Stimulated activated CD8-positive, alpha-beta memory T cell treated with anti-CD3 and anti-CD28 coated beads, Interleukin-4, amount 100 ng/mL, for 1 hour (primary cell): ENCODE data around the gene MAPK12.

ENCODE experiments used
- DNase-seq, 2 donors: peaks; one replicate each; pipeline ENCODE4 v3.0.0-alpha.2; 2020; ENCODE audit warnings: low read depth in 2 of 2, low spot score in 1 of 2

Gene MAPK12

DNA sequence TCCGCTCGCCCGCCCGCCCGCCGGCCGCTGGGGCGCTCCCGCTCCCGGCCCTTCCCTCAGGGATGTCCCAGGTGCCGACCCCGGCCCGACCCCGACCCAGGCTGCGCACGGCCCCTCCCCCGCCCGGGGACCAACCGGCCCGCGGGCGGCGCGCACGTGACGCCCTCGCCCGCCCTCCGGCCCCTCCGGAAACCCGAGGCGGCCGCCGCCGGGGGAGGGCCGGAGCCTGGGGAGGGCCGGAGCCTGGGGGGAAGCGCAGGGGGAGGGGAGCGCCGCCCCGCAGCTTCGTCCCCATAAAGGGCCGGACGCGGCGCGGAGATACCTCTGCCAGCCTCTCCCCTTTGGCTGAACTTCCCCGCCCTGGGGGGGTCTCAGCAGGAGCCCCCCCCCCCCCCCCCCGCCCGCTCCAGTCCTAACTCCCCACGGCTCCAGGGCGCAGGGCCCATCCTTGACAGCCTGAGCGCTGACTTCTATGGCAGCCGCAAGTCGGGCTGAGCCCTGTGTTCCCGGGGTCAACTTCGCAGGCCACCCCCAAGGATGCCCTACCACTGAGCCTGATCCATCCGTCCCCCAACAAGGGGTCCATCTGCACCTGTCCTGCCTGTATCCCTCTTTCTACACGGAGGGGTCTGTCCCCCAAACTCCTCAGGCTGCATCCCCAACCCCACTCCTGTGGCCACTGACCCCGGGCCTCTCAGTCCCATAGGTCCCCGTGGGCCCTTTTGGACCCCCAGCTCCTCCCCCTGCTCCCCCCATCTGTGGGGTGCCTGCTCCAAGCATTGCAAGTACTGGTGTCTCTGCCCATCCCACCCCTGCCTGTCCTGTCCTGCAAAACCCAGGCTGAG lies at the start of gene MAPK12:
Gene MAPK12 (minus strand): TSS at position 69 of the 845 bp plus-strand sequence. CDS start 174 bp downstream, outside the sequence.
- DNase-seq: no peak

DNA sequence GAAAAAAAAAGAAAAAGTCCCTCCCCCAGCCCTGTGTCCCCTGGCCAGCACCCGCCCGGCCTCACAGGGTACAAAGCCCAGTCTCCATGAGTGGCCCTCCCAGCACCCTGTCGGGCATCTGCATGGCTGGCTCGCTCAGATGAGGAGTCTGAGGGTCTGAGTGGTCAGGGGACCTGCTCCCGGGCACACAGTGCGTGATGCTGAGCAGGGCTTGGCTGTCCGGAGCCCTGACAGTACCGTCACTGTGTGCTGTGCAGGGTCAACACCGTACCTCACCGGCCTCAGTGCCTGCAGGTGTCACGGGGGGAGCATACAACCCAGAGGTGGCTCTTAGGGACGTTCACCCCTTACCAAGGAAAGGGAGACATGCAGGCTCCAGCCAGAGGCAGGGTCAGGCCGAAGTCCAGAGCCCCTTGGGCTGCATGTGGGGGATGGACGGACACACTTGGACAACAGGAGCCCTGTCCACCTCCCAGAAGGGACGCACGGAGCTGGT lies 49.5 kb upstream of the MAPK12 start:
- no peak for DNase-seq

DNA sequence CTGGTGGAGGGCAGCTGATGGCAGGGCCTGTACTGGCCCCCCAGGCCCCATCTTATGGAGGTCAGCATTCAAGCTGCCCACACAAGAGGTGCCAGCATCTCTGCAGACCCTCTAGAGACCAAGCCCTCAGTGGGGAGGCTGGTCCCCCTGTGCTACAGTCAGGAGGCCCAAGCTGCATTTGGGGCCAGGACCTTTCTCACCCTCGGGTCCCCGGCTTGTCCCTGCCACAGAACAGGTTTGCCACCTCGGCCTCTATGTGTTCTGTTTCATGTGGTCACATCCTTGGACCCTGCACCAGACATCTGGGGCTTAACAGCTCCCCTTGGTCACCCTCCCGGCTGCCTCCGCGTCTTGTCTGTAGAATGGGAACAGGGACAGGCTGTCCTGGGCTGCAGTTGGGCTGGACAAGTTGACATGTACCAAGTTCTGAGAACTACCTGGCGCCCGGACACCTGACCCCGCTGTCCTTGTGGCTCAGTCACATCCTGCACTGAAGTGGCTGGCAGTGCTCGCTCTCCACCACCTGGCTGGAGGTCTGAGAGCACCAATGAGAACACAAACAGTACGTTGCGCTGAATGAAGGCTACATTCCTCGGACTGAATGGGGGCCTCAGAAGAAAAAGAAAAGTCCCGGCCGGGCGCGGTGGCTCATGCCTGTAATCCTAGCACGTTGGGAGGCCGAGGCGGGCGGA lies 48.7 kb upstream of the MAPK12 start:
- DNase-seq: no peak

DNA sequence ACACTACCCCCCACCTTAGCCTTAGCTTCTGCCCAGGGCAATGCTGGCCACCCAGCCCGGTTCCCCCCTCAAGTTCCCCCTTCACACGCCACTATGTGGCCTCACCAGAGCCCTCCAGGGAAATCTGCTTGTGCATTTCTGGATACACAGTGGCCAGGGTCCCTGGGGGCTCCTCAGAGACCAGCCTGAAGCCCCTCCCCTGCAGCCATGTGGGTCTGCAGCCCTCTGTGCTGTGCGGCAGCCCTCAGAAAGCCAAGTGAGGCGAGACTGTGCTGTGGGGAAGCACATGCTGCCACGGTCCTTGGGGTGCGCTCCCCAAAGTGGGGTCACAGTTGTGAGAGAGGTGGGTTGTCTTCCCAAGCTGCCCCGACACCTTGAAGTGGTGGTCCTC lies 48.1 kb upstream of the MAPK12 start:
- no peak for DNase-seq

DNA sequence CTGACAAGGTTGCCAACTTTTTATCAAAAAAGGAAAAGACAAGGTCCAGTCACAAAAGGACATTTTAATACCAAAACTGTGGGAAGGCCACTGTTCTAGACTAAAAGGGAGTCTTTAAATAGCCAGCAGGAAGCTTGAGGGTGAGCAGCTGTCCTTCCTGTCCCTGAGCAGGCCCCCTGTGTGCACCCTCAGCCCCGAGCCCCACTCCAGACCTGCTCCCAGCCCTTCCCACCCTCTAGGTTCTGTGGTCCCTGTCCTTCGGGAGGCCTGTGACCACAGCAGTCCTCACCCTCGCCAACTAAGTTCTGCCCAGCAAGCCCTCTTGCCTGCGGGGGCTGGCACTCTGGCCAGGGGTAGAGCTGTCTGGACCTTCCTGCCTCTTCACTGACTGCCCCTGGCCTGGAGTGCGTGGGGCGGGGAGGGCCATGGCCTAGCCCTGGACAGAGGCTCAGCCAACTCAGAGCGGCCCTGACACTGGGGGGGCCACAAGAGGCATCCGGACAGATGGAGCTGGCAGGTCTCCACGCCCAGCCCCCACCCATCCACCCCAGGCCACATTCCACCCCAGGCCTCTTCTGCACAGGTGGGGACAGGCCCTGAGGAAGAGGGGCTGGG lies 47.6 kb upstream of the MAPK12 start:
- no peak for DNase-seq

DNA sequence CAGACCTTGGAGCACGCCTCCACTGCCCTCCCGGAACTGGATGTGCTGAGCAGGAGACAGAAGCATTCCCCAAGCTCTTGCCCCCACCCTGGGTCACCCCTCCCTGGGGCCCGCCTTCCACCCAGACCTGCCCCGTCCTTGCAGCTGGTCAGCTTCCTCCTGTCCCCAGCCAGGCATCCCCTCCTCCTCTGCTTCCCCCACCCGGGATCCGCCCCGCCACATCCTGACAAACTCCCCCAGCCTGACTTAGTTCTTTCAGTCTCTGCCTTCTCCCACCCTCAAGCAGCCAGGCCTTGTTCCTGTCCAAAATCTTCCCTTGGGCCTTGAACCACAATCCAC lies 47.1 kb upstream of the MAPK12 start:
- no peak for DNase-seq

DNA sequence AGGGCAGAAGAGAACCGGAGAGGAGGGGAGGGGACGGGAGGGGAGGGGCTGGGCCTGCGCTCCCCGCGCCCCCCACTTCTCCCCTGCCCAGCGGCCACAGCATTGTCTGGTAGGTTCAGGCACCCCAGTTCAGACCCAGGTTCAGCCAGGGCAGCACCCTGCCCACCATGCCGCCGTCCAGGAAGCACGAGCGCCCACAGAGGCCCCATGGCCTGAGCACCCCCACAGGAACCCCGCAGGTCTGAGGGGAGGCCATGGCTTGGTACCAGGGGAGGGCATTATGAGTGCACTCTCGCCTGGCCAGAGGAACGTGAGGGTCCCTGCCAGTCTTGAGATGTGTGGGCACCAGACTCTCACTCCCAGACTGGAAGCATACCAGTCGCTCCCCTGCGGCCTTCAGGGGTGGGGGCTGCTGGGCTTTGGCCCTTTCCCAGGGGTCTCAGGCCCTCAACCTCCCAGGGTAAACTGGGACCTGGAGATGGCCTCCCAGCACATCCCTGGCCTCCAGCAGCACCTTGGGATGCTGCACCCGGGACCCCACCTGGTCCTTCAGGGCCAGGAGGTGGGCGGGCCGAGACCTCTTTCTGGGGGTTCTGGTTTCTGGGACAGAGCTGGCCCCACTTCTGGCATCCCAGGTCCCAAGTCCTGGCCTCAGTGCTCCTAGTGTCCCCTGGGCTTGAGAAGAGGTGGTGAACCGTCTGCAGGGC lies 46.6 kb upstream of the MAPK12 start:
- no peak for DNase-seq

DNA sequence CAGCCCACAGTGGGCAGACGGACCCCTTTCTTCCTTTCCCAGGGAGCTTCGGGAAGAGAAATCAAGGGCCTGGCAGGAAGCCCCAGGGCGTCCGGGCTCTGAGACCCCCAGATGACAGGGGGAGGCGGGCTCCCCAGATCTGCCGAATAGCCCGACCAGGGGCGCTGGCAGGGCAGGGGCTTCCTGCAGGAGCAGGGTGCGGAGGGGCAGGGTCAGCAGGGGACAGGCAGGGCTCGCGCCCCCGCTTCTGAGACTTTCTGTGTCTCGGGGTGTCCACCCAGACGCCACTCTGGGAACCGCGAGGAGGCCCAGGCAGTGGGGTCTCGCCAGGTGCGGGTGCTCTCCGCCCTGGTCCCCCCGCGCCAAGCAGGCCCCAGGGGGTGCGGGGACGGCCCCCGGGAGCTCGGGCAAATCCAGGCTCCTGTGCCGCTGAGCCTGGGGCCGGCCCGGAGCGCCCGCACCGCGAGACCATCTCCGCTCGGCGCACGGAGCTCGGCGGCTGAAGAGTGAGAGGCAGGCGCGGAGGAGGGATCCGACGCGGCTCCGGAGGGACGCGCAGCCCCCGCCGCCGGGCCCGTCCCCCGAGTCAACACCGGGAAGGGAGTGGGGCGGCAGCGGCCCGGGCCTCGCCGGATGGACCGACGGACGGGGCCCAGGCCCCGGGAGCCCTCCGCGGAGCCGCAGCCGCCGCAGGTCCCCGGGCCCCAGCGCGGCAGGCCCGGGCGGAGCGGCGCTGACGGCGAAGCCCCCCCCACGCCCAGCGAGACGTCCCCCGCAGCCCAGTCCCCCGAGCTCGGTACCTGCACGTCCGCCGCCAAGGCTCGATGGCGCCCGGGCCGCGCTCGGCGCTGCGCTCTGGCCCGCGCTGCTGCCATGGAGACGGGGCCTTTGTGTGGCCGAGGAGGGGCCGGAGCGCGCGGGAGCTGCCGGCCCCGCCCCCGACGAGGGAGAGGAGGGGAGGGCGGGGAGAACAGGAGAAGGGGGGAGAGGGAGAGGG lies 45.6 kb upstream of the MAPK12 start, which contains the start of gene PLXNB2:
Gene PLXNB2 (minus strand): TSS at position 894 of the 997 bp plus-strand sequence. CDS start 17,062 bp downstream, outside the sequence.
- no peak for DNase-seq

DNA sequence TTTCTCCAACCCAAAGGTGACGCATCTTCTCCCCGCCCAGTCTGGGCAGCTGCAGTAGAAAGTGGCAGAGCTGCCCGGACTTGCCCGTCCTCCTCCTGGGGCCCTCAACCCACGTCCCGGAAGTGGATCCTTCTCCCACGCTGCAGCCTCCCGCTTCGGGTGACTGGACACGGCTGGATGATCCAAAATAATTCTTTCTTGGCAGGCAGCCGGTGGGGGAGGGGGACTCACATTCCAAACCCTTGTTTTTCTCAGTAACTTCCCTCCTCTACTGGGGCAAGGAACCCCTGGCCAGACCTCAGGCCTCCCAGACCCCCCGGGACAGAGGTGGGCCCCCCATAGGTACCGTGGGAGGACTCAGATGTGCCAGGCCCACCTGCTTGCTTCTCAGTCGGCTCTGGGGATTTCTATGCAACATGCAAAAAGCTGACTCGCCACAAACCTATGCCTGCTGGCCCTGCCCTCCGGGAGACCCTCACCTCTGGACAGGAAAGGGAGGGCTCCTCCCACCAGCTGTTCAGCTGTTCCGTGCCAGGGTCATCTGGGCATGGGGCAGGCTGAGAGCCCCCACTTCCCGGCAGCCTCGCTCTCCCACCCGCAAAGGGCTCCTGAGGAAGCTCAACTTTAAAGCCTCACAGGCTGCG lies 44.6 kb upstream of the MAPK12 start:
- DNase-seq: no peak

DNA sequence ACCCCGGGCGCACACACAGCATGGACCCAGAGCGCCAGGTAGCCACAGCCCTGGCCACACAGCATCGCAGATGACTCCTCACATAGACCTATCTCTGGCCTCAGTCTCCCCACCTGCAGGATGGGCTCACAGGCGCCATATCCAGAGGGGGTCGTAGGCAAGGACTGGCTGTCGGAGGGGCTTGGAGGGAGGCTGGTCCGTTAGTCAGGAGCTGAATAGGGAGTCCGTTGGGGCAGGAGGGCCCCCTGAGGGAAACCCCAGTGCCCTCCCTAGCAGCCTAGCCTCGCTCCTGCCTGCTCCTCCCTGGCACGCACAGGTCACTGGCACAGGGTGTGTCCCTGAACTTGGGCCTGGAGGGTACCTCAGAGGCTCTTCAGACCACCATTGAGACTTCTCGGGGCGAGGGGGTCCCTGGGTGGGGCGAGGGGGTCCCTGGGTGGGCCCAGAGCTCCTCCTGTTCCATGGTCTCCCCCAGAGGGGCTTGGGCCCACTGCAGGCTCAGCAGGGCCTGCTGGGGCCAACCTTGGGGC lies 44.0 kb upstream of the MAPK12 start:
- no peak for DNase-seq

DNA sequence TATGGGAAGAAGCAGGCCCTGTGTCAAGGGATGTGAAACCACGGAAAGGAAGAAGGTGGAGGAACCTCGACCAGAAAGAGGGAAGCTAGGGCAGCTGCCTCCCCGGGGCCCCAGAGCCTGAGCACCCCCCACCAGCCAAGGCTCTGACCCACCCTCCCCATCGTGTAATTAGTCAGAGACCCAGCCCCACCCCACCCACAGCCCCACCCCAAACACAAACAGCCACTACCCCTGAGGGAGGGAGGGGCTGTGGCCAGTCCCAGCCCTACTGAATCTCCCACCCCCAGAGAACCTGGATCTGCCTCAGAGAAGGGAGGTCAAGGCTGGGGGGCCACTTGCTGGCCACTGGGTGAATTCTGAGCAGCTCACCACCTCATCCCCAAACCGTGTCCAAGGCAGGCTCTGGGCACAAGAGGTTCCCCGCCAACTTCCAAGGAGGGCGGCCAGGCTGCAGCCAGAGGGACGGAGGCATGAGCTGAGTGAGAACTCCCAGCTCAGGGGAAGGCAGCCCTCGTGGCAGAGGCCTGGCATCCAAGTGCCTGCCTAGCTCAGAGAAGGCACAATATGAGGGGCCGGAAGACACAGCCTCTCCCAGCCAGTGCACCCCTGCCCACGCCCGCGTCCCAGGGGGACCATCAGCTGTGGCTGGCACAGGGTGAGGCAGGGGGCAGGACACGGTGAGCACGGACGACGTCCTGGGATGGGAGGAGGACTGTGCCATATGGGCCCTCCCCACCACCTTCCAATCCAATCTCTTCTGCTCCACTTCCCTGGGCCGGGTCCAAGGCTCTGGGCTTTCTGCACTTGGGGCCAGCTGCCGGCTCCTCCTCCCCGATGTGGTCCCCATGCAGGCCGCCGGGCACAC lies 43.3 kb upstream of the MAPK12 start:
- no peak for DNase-seq

DNA sequence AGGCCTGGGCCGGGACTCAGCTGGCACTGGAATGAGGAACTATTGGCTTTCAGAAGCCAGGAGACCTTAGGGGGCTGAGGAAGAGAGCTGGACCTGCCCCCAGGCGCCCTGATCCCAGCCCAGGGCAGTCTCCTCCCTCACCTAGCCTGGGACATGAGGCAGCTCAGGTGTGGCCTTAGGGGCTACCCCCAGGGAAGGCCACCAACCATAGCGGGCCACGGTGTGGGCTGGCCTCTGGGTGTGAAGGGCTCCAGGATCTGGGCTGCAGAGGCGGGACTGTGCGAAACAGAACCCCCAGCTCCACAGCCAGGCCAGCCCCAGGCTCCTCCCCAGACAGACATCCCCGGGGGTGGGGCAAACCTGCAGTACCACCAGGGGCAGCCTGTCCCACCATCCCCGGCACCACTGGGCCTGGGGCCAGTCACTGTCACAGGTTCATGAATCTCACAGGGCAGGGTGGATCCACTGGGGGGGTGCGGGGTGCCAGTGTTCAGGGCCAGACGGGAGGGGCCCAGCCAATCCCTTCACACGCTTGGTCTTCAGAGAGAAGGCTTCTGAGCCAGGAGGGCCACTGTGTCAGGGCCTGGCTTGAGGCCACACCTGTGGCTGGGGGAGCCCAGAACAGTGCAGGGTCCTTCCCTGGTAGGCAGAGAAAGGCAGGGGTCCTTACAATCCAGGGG lies 42.5 kb upstream of the MAPK12 start:
- DNase-seq: no peak

DNA sequence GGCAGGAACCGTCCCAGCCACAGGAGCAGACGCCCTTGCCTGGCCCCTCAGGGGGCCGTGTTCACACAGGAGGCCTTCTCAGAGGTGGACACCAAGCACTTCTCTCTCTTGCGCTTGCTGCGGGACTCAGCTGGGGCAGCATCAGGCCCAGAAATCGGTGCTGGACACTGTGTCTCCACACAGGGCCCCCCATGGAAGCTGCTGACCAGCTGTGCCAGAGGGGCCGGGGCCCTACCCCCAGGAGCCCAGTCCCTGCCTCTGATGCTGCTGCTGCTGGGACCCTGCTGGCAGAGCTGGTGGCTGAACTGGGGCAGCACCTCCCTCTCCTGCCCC lies 42.0 kb upstream of the MAPK12 start:
- DNase-seq: no peak

DNA sequence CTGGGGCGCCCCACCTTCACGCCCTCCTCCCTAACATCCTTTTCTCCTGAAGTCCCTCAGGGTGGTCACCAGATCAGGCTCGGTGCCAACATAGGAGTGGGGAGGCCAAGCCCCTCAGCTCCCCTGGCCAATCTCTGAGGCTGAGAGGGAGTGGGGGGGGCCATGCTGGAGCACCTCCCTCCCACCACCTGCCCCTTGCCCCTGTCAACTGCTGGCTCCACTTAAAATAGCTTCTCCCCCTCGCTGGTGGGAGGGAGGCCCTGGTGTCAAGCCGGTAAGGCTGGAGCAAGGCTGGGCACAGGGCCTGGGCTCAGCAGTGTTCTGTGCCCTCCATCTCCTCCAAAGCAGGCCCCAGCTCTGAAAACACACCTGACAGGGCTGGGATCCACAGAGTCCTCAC lies 41.1 kb upstream of the MAPK12 start:
- no peak for DNase-seq

DNA sequence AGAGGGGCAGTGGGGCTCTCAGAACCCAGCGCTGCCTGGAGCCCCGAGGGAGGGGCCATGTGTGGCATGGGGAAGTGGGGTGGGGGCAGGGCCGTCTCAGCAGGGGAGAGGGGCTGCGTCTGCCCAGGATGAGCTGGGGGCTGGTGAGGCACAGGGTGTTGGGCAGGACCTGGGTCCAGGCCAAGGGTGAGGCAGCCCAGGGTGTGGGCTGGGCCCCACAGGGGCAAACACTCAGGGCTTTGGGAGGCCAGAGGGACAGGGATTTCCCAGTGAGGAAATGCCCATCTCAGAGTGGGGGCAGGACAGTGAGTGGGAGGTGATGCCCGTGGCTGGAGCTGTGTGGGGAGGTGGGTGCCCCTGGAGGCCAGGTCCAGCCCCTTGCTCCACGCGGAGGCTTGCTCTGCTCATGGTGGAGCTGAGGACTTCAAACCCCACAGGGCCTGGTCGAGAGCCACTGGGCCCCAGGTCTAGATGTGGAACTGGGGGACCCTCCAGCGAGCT lies 40.6 kb upstream of the MAPK12 start:
- no peak for DNase-seq

DNA sequence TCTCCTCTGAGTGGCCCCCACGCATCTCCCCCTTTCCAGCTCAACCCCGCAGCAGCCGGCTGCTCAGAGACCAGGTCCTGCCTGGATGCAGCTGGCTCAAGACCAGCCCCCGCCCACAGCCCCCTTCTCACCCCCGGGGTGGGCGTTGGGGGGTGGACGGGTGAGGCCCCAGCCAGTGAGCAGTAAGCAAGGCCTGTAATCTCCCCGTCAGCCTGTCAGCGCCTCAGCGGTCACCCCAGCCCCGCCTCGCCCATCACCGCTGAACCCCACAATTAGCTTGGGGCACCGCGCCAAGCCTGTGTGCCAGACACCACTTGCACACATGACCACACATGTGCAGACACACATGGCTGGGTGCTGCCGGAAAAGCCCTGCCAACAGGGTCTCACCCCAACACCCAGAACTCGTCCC lies 40.1 kb upstream of the MAPK12 start:
- DNase-seq: no peak

DNA sequence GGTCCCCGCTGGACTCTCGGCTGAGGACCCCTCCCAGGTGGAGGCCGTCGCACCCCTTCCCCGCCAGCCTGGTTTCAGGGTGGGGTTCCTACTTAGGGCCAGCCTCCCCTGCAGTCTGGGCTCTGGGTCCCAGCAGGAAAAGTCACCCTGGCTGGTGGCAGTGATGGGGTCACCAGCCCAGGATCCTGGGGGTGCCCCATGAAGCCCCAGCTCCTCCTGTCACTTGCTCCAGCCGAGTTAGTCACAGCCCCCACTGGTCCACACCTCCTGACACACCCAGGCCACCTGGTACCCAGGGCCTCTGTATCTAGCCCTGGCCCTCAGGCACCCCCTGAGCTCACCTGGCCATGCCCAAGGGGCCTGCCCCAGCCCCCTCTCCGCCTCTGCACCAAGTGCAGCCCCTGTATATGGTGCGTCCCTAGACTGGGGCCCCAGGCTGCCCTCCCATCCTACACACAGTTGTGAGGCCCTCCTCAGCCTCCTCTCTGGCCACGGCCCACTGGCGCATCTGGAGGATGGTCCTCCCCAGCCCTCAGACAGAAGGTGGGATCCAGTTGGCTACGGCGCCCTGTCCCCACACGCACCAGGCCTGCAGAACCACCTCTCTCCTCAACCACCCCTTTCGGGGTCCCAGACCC lies 39.3 kb upstream of the MAPK12 start:
- no peak for DNase-seq
